ACC112 (cell line): ENCODE measurements around the gene CNOT1.
"Not testable (repeated sequence)": the region's sequence is repeated elsewhere in the genome, so short reads cannot be mapped to it uniquely, and the experiment has no call there.

Source experiments
- H2AFZ ChIP-seq: fragments of 200-600 bp; sonication (generic); one replicate; pipeline ENCODE4 v1.6.0; 2017; ENCODE audit warnings: antibody characterized with exemption, low read length; ENCODE audit not compliant: unreplicated experiment
- H3K27ac ChIP-seq: fragments of 200-600 bp; sonication (generic); 2 replicates; pipeline ENCODE4 v1.5.1; 2014; ENCODE audit warnings: low read depth, mild to moderate bottlenecking, antibody characterized with exemption, low read length, moderate library complexity
- H3K27me3 ChIP-seq: fragments of 200-600 bp; sonication (generic); 2 replicates; pipeline ENCODE4 v1.6.1; 2014; ENCODE audit warnings: mild to moderate bottlenecking, antibody characterized with exemption, low read length, moderate library complexity, mixed read lengths; ENCODE audit not compliant: insufficient read depth
- H3K36me3 ChIP-seq: fragments of 200-600 bp; sonication (generic); 2 replicates; pipeline ENCODE4 v1.6.1; 2016; ENCODE audit warnings: mild to moderate bottlenecking, antibody characterized with exemption, low read length, moderate library complexity, mixed read lengths; ENCODE audit not compliant: insufficient read depth
- H3K4me1 ChIP-seq: fragments of 200-600 bp; sonication (generic); one replicate; pipeline ENCODE4 v1.6.1; 2016; ENCODE audit warnings: low read length, mixed read lengths; ENCODE audit not compliant: insufficient read depth, unreplicated experiment, control insufficient read depth
- H3K4me3 ChIP-seq: fragments of 200-600 bp; sonication (generic); 2 replicates; pipeline ENCODE4 v1.5.1; 2014; ENCODE audit warnings: mild to moderate bottlenecking, low read depth, low read length
- H3K79me2 ChIP-seq: fragments of 200-600 bp; sonication (generic); one replicate; pipeline ENCODE4 v1.6.0; 2016; ENCODE audit warnings: low read length; ENCODE audit not compliant: control insufficient read depth, unreplicated experiment, insufficient read depth

Gene CNOT1

GRCh38 chr16:58614212-58614611 is 15.4 kb downstream of the CNOT1 start:
- H3K27ac ChIP-seq, result peak overlapping the region; percentile 67
- H3K27me3 ChIP-seq, result no peaks in the 10 kb centered on the region
- no peak overlapping the region for H3K4me3 ChIP-seq
- peaks cover 89% of the 10 kb centered on the region for H3K79me2 ChIP-seq
- no peak overlapping the region for H2AFZ ChIP-seq
- H3K4me1 ChIP-seq, result peaks cover 22% of the 10 kb centered on the region
- peaks cover 15% of the 10 kb centered on the region for H3K36me3 ChIP-seq

GRCh38 chr16:58612965-58613364 is 16.7 kb downstream of the CNOT1 start:
- H3K79me2 ChIP-seq, result peaks cover 88% of the 10 kb centered on the region
- peaks cover 22% of the 10 kb centered on the region for H3K4me1 ChIP-seq
- not testable (repeated sequence) for H2AFZ ChIP-seq, H3K27ac ChIP-seq, H3K4me3 ChIP-seq, H3K27me3 ChIP-seq
- H3K36me3 ChIP-seq, result peaks cover 14% of the 10 kb centered on the region

GRCh38 chr16:58608601-58609136 is 21.0 kb downstream of the CNOT1 start:
- Histone ChIP-seq H3K4me1 (peaks cover 8% of the 10 kb centered on the region), H3K36me3 (peaks cover 7% of the 10 kb centered on the region), H3K27me3 (no peaks in the 10 kb centered on the region), H2AFZ (no peak overlapping the region), H3K4me3 (no peak overlapping the region), H3K79me2 (peaks cover 87% of the 10 kb centered on the region), H3K27ac (no peak overlapping the region)

GRCh38 chr16:58605562-58605961 is 24.1 kb downstream of the CNOT1 start:
- H2AFZ ChIP-seq, result no peak overlapping the region
- peaks cover 5% of the 10 kb centered on the region for H3K36me3 ChIP-seq
- H3K27ac ChIP-seq, result no peak overlapping the region
- no peak overlapping the region for H3K4me3 ChIP-seq
- H3K4me1 ChIP-seq, result peaks cover 10% of the 10 kb centered on the region
- no peaks in the 10 kb centered on the region for H3K27me3 ChIP-seq
- peaks cover 82% of the 10 kb centered on the region for H3K79me2 ChIP-seq

GRCh38 chr16:58591083-58591482 is 38.5 kb downstream of the CNOT1 start:
- Histone ChIP-seq H3K79me2 (peaks cover 12% of the 10 kb centered on the region), H3K27me3 (no peaks in the 10 kb centered on the region), H3K4me1 (no peaks in the 10 kb centered on the region), H2AFZ (no peak overlapping the region), H3K4me3 (no peak overlapping the region), H3K36me3 (peaks cover 23% of the 10 kb centered on the region), H3K27ac (no peak overlapping the region)

- no peak overlapping the region for H2AFZ ChIP-seq
- no peak overlapping the region for H3K4me3 ChIP-seq
- H3K79me2 ChIP-seq, result peaks cover 21% of the 10 kb centered on the region
- H3K4me1 ChIP-seq, result no peaks in the 10 kb centered on the region
- H3K36me3 ChIP-seq, result peaks cover 32% of the 10 kb centered on the region
- no peaks in the 10 kb centered on the region for H3K27me3 ChIP-seq
- no peak overlapping the region for H3K27ac ChIP-seq
Observed at GRCh38 chr16:58589326-58589905, 40.2 kb downstream of the CNOT1 start.

GRCh38 chr16:58588406-58588805 is 41.2 kb downstream of the CNOT1 start:
- no peaks in the 10 kb centered on the region for H3K4me1 ChIP-seq
- H3K79me2 ChIP-seq, result peaks cover 21% of the 10 kb centered on the region
- H3K27ac ChIP-seq, result no peak overlapping the region
- no peak overlapping the region for H3K4me3 ChIP-seq
- H3K36me3 ChIP-seq, result peaks cover 33% of the 10 kb centered on the region
- H2AFZ ChIP-seq, result no peak overlapping the region
- no peaks in the 10 kb centered on the region for H3K27me3 ChIP-seq

- Histone ChIP-seq H2AFZ (no peak overlapping the region), H3K27ac (no peak overlapping the region), H3K4me1 (no peaks in the 10 kb centered on the region), H3K79me2 (peaks cover 16% of the 10 kb centered on the region), H3K36me3 (peaks cover 46% of the 10 kb centered on the region), H3K4me3 (no peak overlapping the region), H3K27me3 (no peaks in the 10 kb centered on the region)
Observed at GRCh38 chr16:58586340-58587030, 43.1 kb downstream of the CNOT1 start.

GRCh38 chr16:58584831-58585505 is 44.7 kb downstream of the CNOT1 start:
- H3K4me3 ChIP-seq, result no peak overlapping the region
- no peaks in the 10 kb centered on the region for H3K27me3 ChIP-seq
- H3K36me3 ChIP-seq, result peaks cover 60% of the 10 kb centered on the region
- H3K4me1 ChIP-seq, result no peaks in the 10 kb centered on the region
- H3K79me2 ChIP-seq, result peaks cover 17% of the 10 kb centered on the region
- H3K27ac ChIP-seq, result no peak overlapping the region
- H2AFZ ChIP-seq, result no peak overlapping the region

- Histone ChIP-seq H3K79me2 (peaks cover 13% of the 10 kb centered on the region), H3K36me3 (peaks cover 67% of the 10 kb centered on the region), H3K4me3 (no peak overlapping the region), H3K4me1 (no peaks in the 10 kb centered on the region), H3K27me3 (no peaks in the 10 kb centered on the region), H3K27ac (no peak overlapping the region), H2AFZ (no peak overlapping the region)
Observed at GRCh38 chr16:58582971-58583765, 46.5 kb downstream of the CNOT1 start.
